Measurements from ENCODE around the gene TGIF1. TPM values are rescaled to one million over a fixed set of nuclear protein-coding genes. Genes with fewer than 3 reads are reported as not detected.
"Not testable (repeated sequence)": the region's sequence is repeated elsewhere in the genome, so short reads cannot be mapped to it uniquely, and the experiment has no call there.

The TGIF1 gene
- total RNA-seq, 2 donors from 2014 or later, result 42.8 to 91.6 TPM

- no peak overlapping the region for H3K4me3 ChIP-seq
- ATAC-seq (ENCODE audit: insufficient number of reproducible peaks, low FRiP score, low read depth) (no peak), DNase-seq (ENCODE audit: low spot score) (no peak)
- no peaks in the 10 kb centered on the region for H3K9me3 ChIP-seq
- H3K27me3 ChIP-seq (replicated peaks; ENCODE audit: insufficient read depth), result no peaks in the 10 kb centered on the region
- H3K27ac ChIP-seq, result no peak overlapping the region
- H3K4me1 ChIP-seq (ENCODE audit: control insufficient read depth in 1 of 2, low read depth in 2 of 2), result peaks cover 0 to 4% of the 10 kb centered on the region in 2 donors
- no peaks in the 10 kb centered on the region for H3K36me3 ChIP-seq
- no peak for TF ChIP-seq CTCF (IDR thresholded peaks at IDR 0.05)
Measured at GRCh38 chr18:3466872-3467271, 16.9 kb downstream of the TGIF1 start.

- TF ChIP-seq CTCF (IDR thresholded peaks at IDR 0.05), result no peak
- H3K27me3 ChIP-seq (replicated peaks; ENCODE audit: insufficient read depth), result no peaks in the 10 kb centered on the region
- no peak overlapping the region for H3K27ac ChIP-seq
- H3K36me3 ChIP-seq, result no peaks in the 10 kb centered on the region
- H3K9me3 ChIP-seq, result no peaks in the 10 kb centered on the region
- no peak overlapping the region for H3K4me3 ChIP-seq
- no peak for DNase-seq (ENCODE audit: low spot score)
- H3K4me1 ChIP-seq (ENCODE audit: control insufficient read depth in 1 of 2, low read depth in 2 of 2), result peaks cover 0 to 4% of the 10 kb centered on the region in 2 donors
- ATAC-seq (ENCODE audit: insufficient number of reproducible peaks, low FRiP score, low read depth), result no peak
Measured at GRCh38 chr18:3468066-3468705, 18.2 kb downstream of the TGIF1 start.

- Histone ChIP-seq H3K4me1 (ENCODE audit: control insufficient read depth in 1 of 2, low read depth in 2 of 2) (peaks cover 0 to 4% of the 10 kb centered on the region in 2 donors), H3K27ac (no peak overlapping the region), H3K36me3 (no peaks in the 10 kb centered on the region), H3K27me3 (replicated peaks; ENCODE audit: insufficient read depth) (no peaks in the 10 kb centered on the region), H3K4me3 (no peak overlapping the region), H3K9me3 (no peaks in the 10 kb centered on the region)
- ATAC-seq (ENCODE audit: insufficient number of reproducible peaks, low FRiP score, low read depth), result no peak
- no peak for DNase-seq (ENCODE audit: low spot score)
- TF ChIP-seq CTCF (IDR thresholded peaks at IDR 0.05), result no peak
Measured at GRCh38 chr18:3468833-3469232, 18.9 kb downstream of the TGIF1 start.

- ATAC-seq (ENCODE audit: insufficient number of reproducible peaks, low FRiP score, low read depth) (no peak), DNase-seq (ENCODE audit: low spot score) (no peak)
- H3K4me1 ChIP-seq (ENCODE audit: control insufficient read depth in 1 of 2, low read depth in 2 of 2), result peaks cover 0 to 4% of the 10 kb centered on the region in 2 donors
- H3K27me3 ChIP-seq (replicated peaks; ENCODE audit: insufficient read depth), result no peaks in the 10 kb centered on the region
- no peak overlapping the region for H3K4me3 ChIP-seq
- H3K27ac ChIP-seq, result no peak overlapping the region
- no peak for TF ChIP-seq CTCF (IDR thresholded peaks at IDR 0.05)
- H3K36me3 ChIP-seq, result no peaks in the 10 kb centered on the region
- H3K9me3 ChIP-seq, result peaks cover 4% of the 10 kb centered on the region
Measured at GRCh38 chr18:3471141-3471648, 21.2 kb downstream of the TGIF1 start.

GRCh38 chr18:3472121-3472520 is 22.1 kb downstream of the TGIF1 start:
- H3K36me3 ChIP-seq; H3K4me3 ChIP-seq; ATAC-seq (ENCODE audit: insufficient number of reproducible peaks, low FRiP score, low read depth); H3K9me3 ChIP-seq; H3K27ac ChIP-seq; H3K27me3 ChIP-seq (replicated peaks; ENCODE audit: insufficient read depth); H3K4me1 ChIP-seq (ENCODE audit: control insufficient read depth in 1 of 2, low read depth in 2 of 2); DNase-seq (ENCODE audit: low spot score): not testable (repeated sequence)

Data from thoracic aorta (tissue), 2 donors.